Colonic mucosa (tissue), 4 donors: ENCODE data around the gene PAWR. TPM values are rescaled to one million over a fixed set of nuclear protein-coding genes. Genes with fewer than 3 reads are reported as not detected.

Experiments
- DNase-seq: peaks from one replicate; pipeline ENCODE4 v3.0.0-alpha.2; 2020
- H3K27ac ChIP-seq: fragments of 200-600 bp; one replicate; pipeline ENCODE4 v1.8.0; 2021
- H3K27me3 ChIP-seq: fragments of 200-600 bp; one replicate; pipeline ENCODE4 v1.8.0; 2021
- H3K36me3 ChIP-seq: fragments of 200-600 bp; one replicate; pipeline ENCODE4 v1.8.0; 2021
- H3K4me1 ChIP-seq: fragments of 200-600 bp; one replicate; pipeline ENCODE4 v1.8.0; 2021; ENCODE audit warnings: mild to moderate bottlenecking
- H3K4me3 ChIP-seq: fragments of 200-600 bp; one replicate; pipeline ENCODE4 v1.8.0; 2021
- H3K9ac ChIP-seq, 2 donors: one replicate each; pipeline ENCODE4 v1.7.0; 2013; ENCODE audit warnings: control low read depth in 2 of 2, low read depth in 2 of 2, low read length in 2 of 2
- H3K9me3 ChIP-seq: fragments of 200-600 bp; one replicate; pipeline ENCODE4 v1.8.0; 2021
- intact Hi-C: fragments of 100-400 bp; cut with DNase I; formaldehyde crosslinking; loops from one replicate; pipeline ENCODE4 v1.14.1; 2022
- total RNA-seq, 2 donors: library from RNA; stranded (reverse); fragmentation: NEBNext Ultra II Directional in 1 of 2; extraction: Animal tissue kit (Norgen Biotek cat#: 25700) in 1 of 2; gene quantifications; one replicate each; pipeline ENCODE4 v1.2.1, GENCODE V29; 2021
- TF ChIP-seq, protein P1 (sequence below): fragments of 200-600 bp; IDR thresholded peaks from one replicate; pipeline ENCODE4 v1.8.0; 2022; ENCODE audit warnings: antibody characterized with exemption, mild to moderate bottlenecking
- donor health status: healthy.
- donor health status: DM: no; HTN: no; CAD: no.
- donor health status: DM: no; HTN: no; CAD: no.

Gene PAWR
- total RNA-seq, 2 donors from 2014 or later, result 135 to 211 TPM

DNA sequence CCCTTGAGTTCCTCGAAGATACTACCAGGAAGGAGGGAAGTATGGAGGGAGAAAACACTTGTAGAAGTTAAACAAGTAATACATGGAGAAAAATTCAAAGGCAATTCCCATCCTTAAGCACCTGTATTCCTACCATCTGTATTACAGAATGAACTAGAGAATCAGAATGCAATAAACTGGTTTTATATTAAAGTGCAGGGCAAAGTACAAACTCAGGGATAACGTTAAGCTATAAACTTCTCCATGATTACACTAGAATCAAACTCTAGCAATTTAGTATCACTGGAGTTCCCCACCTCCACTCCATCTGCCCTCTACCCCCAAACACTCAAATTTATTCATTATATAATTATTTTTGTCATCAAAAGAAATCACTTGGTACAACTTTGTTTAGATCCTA lies 13.1 kb downstream of the PAWR start:
- peak overlapping the region; percentile 72 for H3K27ac ChIP-seq

GRCh38 chr12:79676579-79676978 lies 14.2 kb downstream of the PAWR start:
- no peak for DNase-seq
- Histone ChIP-seq H3K4me3 (no peak overlapping the region), H3K9ac (peak overlapping the region in 1 of 2 donors; percentile 32), H3K4me1 (peaks cover 4% of the 10 kb centered on the region), H3K27ac (peak overlapping the region; percentile 72), H3K27me3 (no peaks in the 10 kb centered on the region), H3K9me3 (no peaks in the 10 kb centered on the region), H3K36me3 (no peaks in the 10 kb centered on the region)
- intact Hi-C loops, result no loop called here
- TF ChIP-seq, protein P1, sequence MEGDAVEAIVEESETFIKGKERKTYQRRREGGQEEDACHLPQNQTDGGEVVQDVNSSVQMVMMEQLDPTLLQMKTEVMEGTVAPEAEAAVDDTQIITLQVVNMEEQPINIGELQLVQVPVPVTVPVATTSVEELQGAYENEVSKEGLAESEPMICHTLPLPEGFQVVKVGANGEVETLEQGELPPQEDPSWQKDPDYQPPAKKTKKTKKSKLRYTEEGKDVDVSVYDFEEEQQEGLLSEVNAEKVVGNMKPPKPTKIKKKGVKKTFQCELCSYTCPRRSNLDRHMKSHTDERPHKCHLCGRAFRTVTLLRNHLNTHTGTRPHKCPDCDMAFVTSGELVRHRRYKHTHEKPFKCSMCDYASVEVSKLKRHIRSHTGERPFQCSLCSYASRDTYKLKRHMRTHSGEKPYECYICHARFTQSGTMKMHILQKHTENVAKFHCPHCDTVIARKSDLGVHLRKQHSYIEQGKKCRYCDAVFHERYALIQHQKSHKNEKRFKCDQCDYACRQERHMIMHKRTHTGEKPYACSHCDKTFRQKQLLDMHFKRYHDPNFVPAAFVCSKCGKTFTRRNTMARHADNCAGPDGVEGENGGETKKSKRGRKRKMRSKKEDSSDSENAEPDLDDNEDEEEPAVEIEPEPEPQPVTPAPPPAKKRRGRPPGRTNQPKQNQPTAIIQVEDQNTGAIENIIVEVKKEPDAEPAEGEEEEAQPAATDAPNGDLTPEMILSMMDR, result no peak

More for the DNA sequence above, 13.1 kb downstream of the PAWR start:
- Histone ChIP-seq H3K4me3 (no peak overlapping the region), H3K9me3 (no peaks in the 10 kb centered on the region), H3K4me1 (peaks cover 4% of the 10 kb centered on the region), H3K36me3 (no peaks in the 10 kb centered on the region), H3K9ac (no peak overlapping the region), H3K27me3 (no peaks in the 10 kb centered on the region)
- no peak for DNase-seq
- TF ChIP-seq, protein P1, result no peak
- intact Hi-C loops, result no loop called here

- Histone ChIP-seq H3K27ac (no peak overlapping the region), H3K27me3 (no peaks in the 10 kb centered on the region), H3K9ac (no peak overlapping the region), H3K36me3 (no peaks in the 10 kb centered on the region), H3K4me3 (no peak overlapping the region), H3K4me1 (peaks cover 4% of the 10 kb centered on the region), H3K9me3 (no peaks in the 10 kb centered on the region)
- TF ChIP-seq, protein P1, result no peak
- no peak for DNase-seq
- intact Hi-C loops, result no loop called here
Measured at GRCh38 chr12:79674629-79675028, 16.1 kb downstream of the PAWR start.

GRCh38 chr12:79673354-79673753 lies 17.4 kb downstream of the PAWR start:
- no peak for DNase-seq
- TF ChIP-seq, protein P1, result no peak
- no peaks in the 10 kb centered on the region for H3K36me3 ChIP-seq
- H3K4me3 ChIP-seq, result no peak overlapping the region
- intact Hi-C loops, result no loop called here
- no peaks in the 10 kb centered on the region for H3K27me3 ChIP-seq
- no peak overlapping the region for H3K27ac ChIP-seq
- no peaks in the 10 kb centered on the region for H3K9me3 ChIP-seq
- no peak overlapping the region for H3K9ac ChIP-seq
- peaks cover 4% of the 10 kb centered on the region for H3K4me1 ChIP-seq

DNA sequence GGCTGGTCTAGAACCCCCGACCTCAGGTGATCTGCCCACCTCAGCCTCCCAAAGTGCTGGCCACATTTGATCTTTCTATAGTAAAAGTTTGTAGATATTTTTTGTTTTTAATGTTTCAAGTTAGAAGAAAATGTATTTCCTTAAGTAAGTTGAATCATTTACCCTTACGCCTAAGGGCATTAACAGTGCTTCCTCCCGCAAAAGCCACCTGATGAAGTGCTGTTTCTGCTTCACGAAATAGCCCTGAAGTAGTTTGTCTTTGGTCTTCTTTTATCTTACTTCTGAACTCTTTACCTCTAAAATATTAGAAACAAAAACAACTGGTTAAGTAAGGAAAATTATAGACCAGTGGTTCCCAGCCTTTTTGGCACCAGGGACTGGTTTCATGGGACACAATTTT lies 22.7 kb downstream of the PAWR start:
- Histone ChIP-seq H3K36me3 (no peaks in the 10 kb centered on the region), H3K4me3 (no peak overlapping the region), H3K4me1 (no peaks in the 10 kb centered on the region), H3K9me3 (no peaks in the 10 kb centered on the region), H3K27me3 (no peaks in the 10 kb centered on the region), H3K9ac (no peak overlapping the region), H3K27ac (no peak overlapping the region)
- intact Hi-C loops, result no loop called here
- DNase-seq, result no peak
- TF ChIP-seq, protein P1, result no peak
